Activated T-cell treated with anti-CD3 and anti-CD28 coated beads, Interleukin-2, amount 50 U/mL, for 72 hours (primary cell): ENCODE measurements around the gene MTPN. TPM values are rescaled to one million over a fixed set of nuclear protein-coding genes. Genes with fewer than 3 reads are reported as not detected.
A peak's percentile ranks its signal among the peaks of the same experiment; 100 is the strongest.

ENCODE experiments used
- ATAC-seq, 2 donors: fragments of 150-1000 bp; cut with Tn5 transposase; replicated peaks in 1 of 2; 2 replicates each; pipeline ENCODE4 v1.10.0; 2021; ENCODE audit warnings: moderate library complexity in 2 of 2, mild to moderate bottlenecking in 1 of 2
- DNase-seq, 2 donors: peaks; one replicate each; pipeline ENCODE4 v3.0.0; 2021 to 2022; ENCODE audit warnings: mixed read lengths in 1 of 2
- H3K27ac Mint-ChIP-seq: one replicate; pipeline ENCODE4 v1.8.0; 2022; ENCODE audit warnings: mild to moderate bottlenecking, moderate library complexity, mixed read lengths
- H3K27me3 Mint-ChIP-seq: one replicate; pipeline ENCODE4 v1.8.0; 2022; ENCODE audit warnings: low read depth, mixed read lengths
- H3K36me3 Mint-ChIP-seq, 2 donors: one replicate each; pipeline ENCODE4 v1.8.0; 2022; ENCODE audit warnings: mixed read lengths in 2 of 2, mild to moderate bottlenecking in 1 of 2; ENCODE audit not compliant: insufficient read depth in 2 of 2
- H3K4me1 Mint-ChIP-seq: one replicate; pipeline ENCODE4 v1.8.0; 2022; ENCODE audit warnings: low read depth, mixed read lengths
- H3K4me3 Mint-ChIP-seq, 2 donors: one replicate each; pipeline ENCODE4 v1.8.0; 2022; ENCODE audit warnings: mild to moderate bottlenecking in 2 of 2, mixed read lengths in 2 of 2, moderate library complexity in 2 of 2
- H3K9me3 Mint-ChIP-seq, 2 donors: one replicate each; pipeline ENCODE4 v1.8.0; 2022; ENCODE audit warnings: mixed read lengths in 2 of 2
- total RNA-seq, 2 donors: library from RNA; stranded (reverse); gene quantifications; one replicate each; pipeline ENCODE4 v1.2.3, GENCODE V29; 2022

The MTPN gene
- total RNA-seq, 2 donors from 2014 or later = 110 to 126 TPM

- DNase-seq = no peak
- Mint-ChIP-seq H3K9me3 (no peaks in the 10 kb centered on the region), H3K36me3 (no peaks in the 10 kb centered on the region), H3K27ac (no peak overlapping the region), H3K27me3 (no peaks in the 10 kb centered on the region), H3K4me1 (peaks cover 10% of the 10 kb centered on the region), H3K4me3 (no peak overlapping the region)
- ATAC-seq = no peak
Measured at GRCh38 chr7:136000288-136000913, 23.2 kb upstream of the MTPN start.

GRCh38 chr7:135998081-135998480 is 20.9 kb upstream of the MTPN start:
- no peak overlapping the region for H3K4me3 Mint-ChIP-seq
- DNase-seq (no peak), ATAC-seq (no peak)
- H3K27me3 Mint-ChIP-seq = no peaks in the 10 kb centered on the region
- no peaks in the 10 kb centered on the region for H3K36me3 Mint-ChIP-seq
- H3K9me3 Mint-ChIP-seq = no peaks in the 10 kb centered on the region
- peaks cover 33% of the 10 kb centered on the region for H3K4me1 Mint-ChIP-seq
- H3K27ac Mint-ChIP-seq = no peak overlapping the region

GRCh38 chr7:135995748-135996147 is 18.6 kb upstream of the MTPN start:
- Mint-ChIP-seq H3K4me3 (no peak overlapping the region), H3K27me3 (peaks cover 6% of the 10 kb centered on the region), H3K36me3 (no peaks in the 10 kb centered on the region), H3K9me3 (no peaks in the 10 kb centered on the region), H3K4me1 (peaks cover 45% of the 10 kb centered on the region), H3K27ac (no peak overlapping the region)
- ATAC-seq (no peak), DNase-seq (no peak)

- Mint-ChIP-seq H3K27me3 (peaks cover 6% of the 10 kb centered on the region), H3K4me3 (peak overlapping the region; percentile 24 to 51), H3K27ac (peak overlapping the region; percentile 83), H3K9me3 (no peaks in the 10 kb centered on the region), H3K36me3 (no peaks in the 10 kb centered on the region), H3K4me1 (peaks cover 45% of the 10 kb centered on the region)
- ATAC-seq = peak; percentile 78 to 87
- DNase-seq = peak; percentile 43 to 46
Measured at GRCh38 chr7:135994466-135995205, 17.5 kb upstream of the MTPN start.

GRCh38 chr7:135993950-135994349 is 16.8 kb upstream of the MTPN start:
- peaks cover 45% of the 10 kb centered on the region for H3K4me1 Mint-ChIP-seq
- peaks cover 6% of the 10 kb centered on the region for H3K27me3 Mint-ChIP-seq
- ATAC-seq = peak; percentile 53 to 59
- no peaks in the 10 kb centered on the region for H3K36me3 Mint-ChIP-seq
- peak overlapping the region; percentile 20 to 40 for H3K4me3 Mint-ChIP-seq
- no peaks in the 10 kb centered on the region for H3K9me3 Mint-ChIP-seq
- DNase-seq = no peak
- H3K27ac Mint-ChIP-seq = peak overlapping the region; percentile 83

- no peak for DNase-seq
- Mint-ChIP-seq H3K27me3 (peaks cover 6% of the 10 kb centered on the region), H3K36me3 (no peaks in the 10 kb centered on the region), H3K4me1 (peaks cover 39% of the 10 kb centered on the region), H3K27ac (no peak overlapping the region), H3K9me3 (no peaks in the 10 kb centered on the region), H3K4me3 (no peak overlapping the region)
- ATAC-seq = no peak
Measured at GRCh38 chr7:135991906-135992305, 14.7 kb upstream of the MTPN start.

- peaks cover 6% of the 10 kb centered on the region for H3K27me3 Mint-ChIP-seq
- ATAC-seq (no peak), DNase-seq (no peak)
- H3K4me3 Mint-ChIP-seq = peak overlapping the region in 1 of 2 donors; percentile 19
- H3K9me3 Mint-ChIP-seq = no peaks in the 10 kb centered on the region
- H3K36me3 Mint-ChIP-seq = no peaks in the 10 kb centered on the region
- H3K27ac Mint-ChIP-seq = no peak overlapping the region
- H3K4me1 Mint-ChIP-seq = peaks cover 39% of the 10 kb centered on the region
Measured at GRCh38 chr7:135991322-135991721, 14.2 kb upstream of the MTPN start.

- Mint-ChIP-seq H3K9me3 (no peaks in the 10 kb centered on the region), H3K4me1 (peaks cover 38% of the 10 kb centered on the region), H3K27ac (no peak overlapping the region), H3K36me3 (no peaks in the 10 kb centered on the region), H3K27me3 (peaks cover 6% of the 10 kb centered on the region), H3K4me3 (no peak overlapping the region)
- no peak for ATAC-seq
- DNase-seq = no peak
Measured at GRCh38 chr7:135990258-135990657, 13.1 kb upstream of the MTPN start.

- no peaks in the 10 kb centered on the region for H3K9me3 Mint-ChIP-seq
- DNase-seq (no peak), ATAC-seq (no peak)
- H3K27me3 Mint-ChIP-seq = no peaks in the 10 kb centered on the region
- peaks cover 54% of the 10 kb centered on the region for H3K4me1 Mint-ChIP-seq
- H3K4me3 Mint-ChIP-seq = peak overlapping the region; percentile 75 to 90
- H3K36me3 Mint-ChIP-seq = no peaks in the 10 kb centered on the region
- peak overlapping the region; percentile 80 for H3K27ac Mint-ChIP-seq
Measured at GRCh38 chr7:135981958-135982646, 4.9 kb upstream of the MTPN start.

GRCh38 chr7:135980665-135981180 is 3.6 kb upstream of the MTPN start:
- DNase-seq = peak; percentile 64 to 67
- Mint-ChIP-seq H3K27ac (peak overlapping the region; percentile 80), H3K4me3 (peak overlapping the region; percentile 75 to 90), H3K36me3 (peaks cover 0 to 2% of the 10 kb centered on the region in 2 donors), H3K4me1 (peaks cover 59% of the 10 kb centered on the region), H3K9me3 (no peaks in the 10 kb centered on the region), H3K27me3 (no peaks in the 10 kb centered on the region)
- ATAC-seq = peak; percentile 71 to 78

GRCh38 chr7:135980012-135980551 is 2.9 kb upstream of the MTPN start:
- H3K4me3 Mint-ChIP-seq = peak overlapping the region; percentile 75 to 90
- H3K4me1 Mint-ChIP-seq = peaks cover 64% of the 10 kb centered on the region
- no peak for ATAC-seq

GRCh38 chr7:135979471-135980011 is 2.4 kb upstream of the MTPN start:
- ATAC-seq = no peak
- peaks cover under 1 to 3% of the 10 kb centered on the region in 2 donors for H3K36me3 Mint-ChIP-seq
- peaks cover 70% of the 10 kb centered on the region for H3K4me1 Mint-ChIP-seq
- DNase-seq = no peak
- H3K27ac Mint-ChIP-seq = peak overlapping the region; percentile 80
- peak overlapping the region in 1 of 2 donors; percentile 90 for H3K4me3 Mint-ChIP-seq
- H3K27me3 Mint-ChIP-seq = no peaks in the 10 kb centered on the region
- H3K9me3 Mint-ChIP-seq = no peaks in the 10 kb centered on the region

More at GRCh38 chr7:135980012-135980551, 2.9 kb upstream of the MTPN start:
- Mint-ChIP-seq H3K36me3 (peaks cover 0 to 3% of the 10 kb centered on the region in 2 donors), H3K9me3 (no peaks in the 10 kb centered on the region), H3K27me3 (no peaks in the 10 kb centered on the region), H3K27ac (peak overlapping the region; percentile 80)
- DNase-seq = no peak
